Heart right ventricle (tissue), 16 donors: Measurements from ENCODE around the gene ASH1L. TPM values are rescaled to one million over a fixed set of nuclear protein-coding genes. Genes with fewer than 3 reads are reported as not detected.
A peak's percentile ranks its signal among the peaks of the same experiment; 100 is the strongest.

Experiments used
- ATAC-seq, 8 donors: fragments of 200-7000 bp; cut with Tn5 transposase; one replicate each; pipeline ENCODE4 v1.9.1; 2020; ENCODE audit warnings: mild to moderate bottlenecking in 8 of 8, moderate library complexity in 8 of 8, moderate number of reproducible peaks in 1 of 8
- DNase-seq, 2 donors: peaks; one replicate each; pipeline ENCODE4 v3.0.0-alpha.2; 2020
- H3K27ac ChIP-seq, 10 donors: fragments of 200-600 bp; sonication (generic) in 2 of 10; one replicate each; pipeline versions ENCODE4 v1.5.0 to v1.8.0; 2020 to 2022; ENCODE audit warnings: mild to moderate bottlenecking in 3 of 10
- H3K27me3 ChIP-seq, 7 donors: fragments of 200-600 bp; one replicate each; pipeline ENCODE4 v1.8.0; 2021 to 2022; ENCODE audit warnings: mild to moderate bottlenecking in 2 of 7
- H3K36me3 ChIP-seq, 9 donors: fragments of 200-600 bp; sonication (generic) in 1 of 9; one replicate each; pipeline versions ENCODE4 v1.5.0 to v1.8.0; 2020 to 2022; ENCODE audit warnings: mild to moderate bottlenecking in 2 of 9
- H3K4me1 ChIP-seq, 9 donors: fragments of 200-600 bp; sonication (generic) in 1 of 9; one replicate each; pipeline versions ENCODE4 v1.5.0 to v1.8.0; 2020 to 2022; ENCODE audit warnings: mild to moderate bottlenecking in 4 of 9
- H3K4me3 ChIP-seq, 10 donors: fragments of 200-600 bp; sonication (generic) in 2 of 10; one replicate each; pipeline versions ENCODE4 v1.5.0 to v1.8.0; 2020 to 2022; ENCODE audit warnings: mild to moderate bottlenecking in 7 of 10, moderate library complexity in 2 of 10
- H3K9me3 ChIP-seq, 11 donors: fragments of 200-600 bp in 10 of 11; sonication (generic) in 2 of 11; one replicate each; pipeline versions ENCODE4 v1.5.0 to v1.8.0; 2013 to 2022; ENCODE audit warnings: mild to moderate bottlenecking in 2 of 11, control low read depth in 1 of 11, moderate library complexity in 1 of 11
- WGBS, 2 donors: extraction: QIAGEN DNeasy Blood & Tissue Kit; methylation state at CpG; one replicate each; pipeline ENCODE4 v1.1.7; 2013; ENCODE audit warnings: inconsistent platforms in 1 of 2; 5-methylcytosine and 5-hydroxymethylcytosine counted together
- intact Hi-C, 10 donors: fragments of 100-400 bp; cut with DNase I; formaldehyde crosslinking; loops; one replicate each; pipeline versions ENCODE4 v1.11.1 to v1.14.2; 2022
- polyA plus RNA-seq, 2 donors: library from polyadenylated mRNA; stranded (reverse); fragments of 200-250 nt; gene quantifications; one replicate each; pipeline ENCODE4 v1.2.3, GENCODE V29; 2013
- total RNA-seq, 10 donors: library from RNA; stranded (reverse); fragmentation: NEBNext Ultra II Directional in 3 of 10; extraction: Animal tissue kit (Norgen Biotek cat#: 25700) in 3 of 10; gene quantifications; one replicate each; pipeline versions ENCODE4 v1.2.1 to v1.2.4, GENCODE V29; 2021 to 2023
- TF ChIP-seq, protein P1 (sequence below), 9 donors: fragments of 200-600 bp; sonication (generic) in 2 of 9; IDR thresholded peaks; one replicate each; pipeline versions ENCODE4 v1.5.0 to v1.8.0; 2021 to 2022; ENCODE audit warnings: antibody characterized with exemption in 9 of 9, mild to moderate bottlenecking in 5 of 9, moderate library complexity in 1 of 9
- donor health status: Arrhythmogenic right ventricular cardiomyopathy.
- donor health status: ischemic (EF 13 %, LVEDD 7.1; RV severe dilation, severe dysfunction).
- donor health status: healthy with polysubstance abuse.
- donor health status: DM: no; HTN: yes; CAD: no.
- donor health status: DM: no; HTN: no; CAD: no.
- donor health status: ischemic (EF 25% LVEDD 6.9; RV normal size, moderate dysfunction).
- donor health status: ischemic (EF 25% LVEDD 5.7; RV mildly dilated, moderate dysfunction).
- donor health status: healthy.
- donor health status: DM: yes; HTN: yes; CAD: no.
- donor health status: Ischemic cardiomyopathy.
- donor health status: ischemic (EF 35%, LVEDD 5.7; RV mildly dilated, moderate dysfunction).
- donor health status: nonischemic (EF 11% LVEDD 7.7; RV severe dilation, severe dysfunction).
- donor health status: DM: yes; HTN: yes; CAD: no.
- donor health status: PGD.
- donor health status: ischemic (EF 29% LVEDD 5.4; RV normal size, mild dysfunction).
- donor health status: nonischemic (EF 23%, LVEDD 6.1; RV moderate dilation, normal function).

Gene ASH1L
- total and polyA plus RNA-seq, 12 donors = 5.1 to 56.8 (median 47.3) TPM

- Histone ChIP-seq H3K36me3 (peaks cover 0 to 4% (median 0%) of the 10 kb centered on the region in 9 donors), H3K27me3 (no peaks in the 10 kb centered on the region), H3K27ac (peak overlapping the region in 1 of 10 donors; percentile 2), H3K4me3 (no peak overlapping the region), H3K4me1 (peaks cover 0 to 67% (median 55%) of the 10 kb centered on the region in 9 donors), H3K9me3 (no peaks in the 10 kb centered on the region)
- no peak for DNase-seq
- TF ChIP-seq, protein P1, sequence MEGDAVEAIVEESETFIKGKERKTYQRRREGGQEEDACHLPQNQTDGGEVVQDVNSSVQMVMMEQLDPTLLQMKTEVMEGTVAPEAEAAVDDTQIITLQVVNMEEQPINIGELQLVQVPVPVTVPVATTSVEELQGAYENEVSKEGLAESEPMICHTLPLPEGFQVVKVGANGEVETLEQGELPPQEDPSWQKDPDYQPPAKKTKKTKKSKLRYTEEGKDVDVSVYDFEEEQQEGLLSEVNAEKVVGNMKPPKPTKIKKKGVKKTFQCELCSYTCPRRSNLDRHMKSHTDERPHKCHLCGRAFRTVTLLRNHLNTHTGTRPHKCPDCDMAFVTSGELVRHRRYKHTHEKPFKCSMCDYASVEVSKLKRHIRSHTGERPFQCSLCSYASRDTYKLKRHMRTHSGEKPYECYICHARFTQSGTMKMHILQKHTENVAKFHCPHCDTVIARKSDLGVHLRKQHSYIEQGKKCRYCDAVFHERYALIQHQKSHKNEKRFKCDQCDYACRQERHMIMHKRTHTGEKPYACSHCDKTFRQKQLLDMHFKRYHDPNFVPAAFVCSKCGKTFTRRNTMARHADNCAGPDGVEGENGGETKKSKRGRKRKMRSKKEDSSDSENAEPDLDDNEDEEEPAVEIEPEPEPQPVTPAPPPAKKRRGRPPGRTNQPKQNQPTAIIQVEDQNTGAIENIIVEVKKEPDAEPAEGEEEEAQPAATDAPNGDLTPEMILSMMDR (IDR thresholded peaks at IDR 0.05) = no peak
- no peak for ATAC-seq
- intact Hi-C loops = no loop called here
- WGBS, 2 donors = 47 to 59% methylated on average over 1 of the region's 1 CpG
Measured at GRCh38 chr1:155531624-155532023, 31.0 kb downstream of the ASH1L start.

GRCh38 chr1:155529929-155530328 is 32.7 kb downstream of the ASH1L start:
- no peak for ATAC-seq
- H3K4me1 ChIP-seq = peaks cover 0 to 54% (median 39%) of the 10 kb centered on the region in 9 donors
- H3K4me3 ChIP-seq = no peak overlapping the region
- H3K27me3 ChIP-seq = no peaks in the 10 kb centered on the region
- no peak overlapping the region for H3K27ac ChIP-seq
- H3K9me3 ChIP-seq = no peaks in the 10 kb centered on the region
- TF ChIP-seq, protein P1 (IDR thresholded peaks at IDR 0.05) = no peak
- peaks cover 0 to 4% (median 0%) of the 10 kb centered on the region in 9 donors for H3K36me3 ChIP-seq
- DNase-seq = no peak
- intact Hi-C loops = no loop called here
- WGBS, 2 donors = 93 to 94% methylated on average over 3 of the region's 3 CpGs

GRCh38 chr1:155529109-155529508 is 33.5 kb downstream of the ASH1L start:
- intact Hi-C loops = no loop called here
- Histone ChIP-seq H3K4me1 (peaks cover 0 to 52% (median 34%) of the 10 kb centered on the region in 9 donors), H3K27me3 (no peaks in the 10 kb centered on the region), H3K4me3 (no peak overlapping the region), H3K9me3 (no peaks in the 10 kb centered on the region), H3K36me3 (peaks cover 0 to 4% (median 0%) of the 10 kb centered on the region in 9 donors), H3K27ac (no peak overlapping the region)
- WGBS, 2 donors = 90% methylated on average over 2 of the region's 2 CpGs
- TF ChIP-seq, protein P1 (IDR thresholded peaks at IDR 0.05) = no peak
- DNase-seq = no peak
- no peak for ATAC-seq

- DNase-seq (no peak), ATAC-seq (peak in 5 of 8 donors; percentile 21 to 59 (median 45))
- Histone ChIP-seq H3K4me1 (peaks cover 0 to 57% (median 37%) of the 10 kb centered on the region in 9 donors), H3K27me3 (no peaks in the 10 kb centered on the region), H3K36me3 (no peaks in the 10 kb centered on the region), H3K4me3 (no peak overlapping the region), H3K9me3 (no peaks in the 10 kb centered on the region), H3K27ac (no peak overlapping the region)
- intact Hi-C loops = no loop called here
- 81 to 83% methylated on average over 6 of the region's 6 CpGs for WGBS, 2 donors
- TF ChIP-seq, protein P1 (IDR thresholded peaks at IDR 0.05) = no peak
Measured at GRCh38 chr1:155527677-155528076, 34.9 kb downstream of the ASH1L start.
